Stimulated activated CD4-positive, alpha-beta T cell treated with anti-CD3 and anti-CD28 coated beads, Interleukin-4, amount 100 ng/mL, for 4 hours (primary cell): ENCODE measurements around the gene ZNF143.
"Not testable (repeated sequence)": the region's sequence is repeated elsewhere in the genome, so short reads cannot be mapped to it uniquely, and the experiment has no call there.

Experiments
- DNase-seq, 2 experiments: peaks; one replicate each; pipeline ENCODE4 v3.0.0-alpha.2; 2020

Gene ZNF143

GRCh38 chr11:9498457-9499078 lies 37.8 kb downstream of the ZNF143 start:
- DNase-seq, result no peak

- DNase-seq, result peak; percentile 55 to 69
Observed at GRCh38 chr11:9506489-9507276, 45.9 kb downstream of the ZNF143 start.

DNA sequence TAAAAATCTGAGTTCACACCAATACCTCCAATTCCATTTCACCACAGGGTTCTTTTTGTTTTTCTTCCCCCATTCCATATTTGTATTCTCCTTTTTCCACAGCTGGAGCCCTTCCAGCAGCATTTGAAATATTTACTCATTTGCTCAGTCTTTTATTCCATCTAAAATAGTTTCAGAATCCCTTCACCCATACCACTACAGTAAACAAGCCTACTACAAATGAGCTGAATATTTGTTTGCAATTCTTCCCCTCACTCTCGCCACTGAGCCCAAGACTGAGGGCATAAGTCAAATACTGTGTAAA lies 46.4 kb downstream of the ZNF143 start:
- no peak for DNase-seq

DNA sequence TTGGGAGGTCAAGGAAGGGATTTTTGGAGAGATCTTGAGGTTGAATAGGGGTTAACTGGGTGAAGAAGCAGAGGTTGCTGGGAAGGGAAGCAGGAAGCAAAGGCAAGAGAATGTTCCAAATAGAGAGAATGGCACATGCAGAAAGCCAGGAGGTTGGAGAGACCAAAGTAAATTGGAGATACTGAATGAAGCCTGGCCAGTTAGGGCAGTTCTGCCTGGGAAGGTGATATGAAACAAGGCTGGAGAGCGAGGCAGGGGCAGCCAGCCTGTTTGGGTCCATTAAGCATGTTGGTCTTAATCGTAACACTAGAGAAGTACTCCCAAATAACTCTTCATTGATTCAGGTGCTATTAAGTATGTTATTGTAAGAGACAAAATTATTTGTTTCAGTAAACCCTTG lies 48.2 kb downstream of the ZNF143 start:
- no peak for DNase-seq

DNA sequence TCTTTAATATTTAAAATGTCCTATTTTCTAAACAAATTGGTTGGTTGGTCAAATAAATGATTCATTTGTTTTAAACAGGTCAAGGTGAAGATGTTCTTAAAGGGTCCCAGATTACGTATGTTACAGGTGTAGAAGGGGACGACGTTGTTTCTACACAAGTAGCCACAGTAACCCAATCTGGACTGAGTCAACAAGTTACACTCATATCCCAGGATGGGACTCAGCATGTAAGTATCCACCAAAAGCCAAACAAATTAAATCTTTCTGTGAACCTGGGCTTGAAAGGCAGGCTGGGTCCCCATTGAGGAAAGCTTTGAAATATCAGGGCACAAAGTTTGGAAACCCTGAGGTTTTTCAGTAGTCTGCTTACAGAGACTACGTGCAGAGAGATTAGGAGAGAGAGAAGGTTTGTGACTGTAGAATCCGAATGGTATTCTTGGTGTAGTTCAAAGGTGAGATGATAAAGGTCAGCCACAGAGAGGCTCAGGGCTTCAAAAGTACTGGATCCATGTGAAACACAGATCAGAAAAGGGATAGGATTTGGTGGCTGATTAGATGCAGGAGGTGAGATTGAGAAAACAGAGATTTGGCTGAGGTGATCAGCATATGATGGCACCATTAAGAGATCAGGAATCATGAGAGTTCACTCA lies 51.7 kb downstream of the ZNF143 start:
- no peak for DNase-seq

GRCh38 chr11:9514576-9514975 lies 53.8 kb downstream of the ZNF143 start:
- not testable (repeated sequence) for DNase-seq

- DNase-seq, result no peak
Observed at GRCh38 chr11:9516113-9516512, 55.3 kb downstream of the ZNF143 start.

- no peak for DNase-seq
Observed at GRCh38 chr11:9518835-9519410, 58.1 kb downstream of the ZNF143 start.

- no peak for DNase-seq
Observed at GRCh38 chr11:9524001-9524400, 63.2 kb downstream of the ZNF143 start.

GRCh38 chr11:9525116-9525515 lies 64.3 kb downstream of the ZNF143 start:
- no peak for DNase-seq

GRCh38 chr11:9527481-9528135 lies 66.8 kb downstream of the ZNF143 start:
- no peak for DNase-seq

DNA sequence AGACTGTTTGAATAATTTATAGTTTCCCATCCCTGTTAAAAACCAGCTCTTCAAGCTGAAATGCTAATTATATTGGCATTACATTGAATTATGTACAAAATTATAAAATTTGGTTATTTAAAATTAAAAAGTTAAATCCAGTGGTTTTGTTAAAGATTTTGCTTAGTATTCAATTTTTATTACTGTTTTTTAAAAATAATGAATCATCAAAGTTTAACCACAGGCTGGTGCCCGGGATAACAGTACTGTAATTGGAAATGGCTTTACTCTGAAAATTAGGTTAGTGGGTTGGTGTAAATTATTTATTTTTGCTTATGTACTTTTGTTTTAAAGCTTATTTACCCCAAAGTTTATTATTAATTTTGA lies 67.3 kb downstream of the ZNF143 start:
- no peak for DNase-seq

DNA sequence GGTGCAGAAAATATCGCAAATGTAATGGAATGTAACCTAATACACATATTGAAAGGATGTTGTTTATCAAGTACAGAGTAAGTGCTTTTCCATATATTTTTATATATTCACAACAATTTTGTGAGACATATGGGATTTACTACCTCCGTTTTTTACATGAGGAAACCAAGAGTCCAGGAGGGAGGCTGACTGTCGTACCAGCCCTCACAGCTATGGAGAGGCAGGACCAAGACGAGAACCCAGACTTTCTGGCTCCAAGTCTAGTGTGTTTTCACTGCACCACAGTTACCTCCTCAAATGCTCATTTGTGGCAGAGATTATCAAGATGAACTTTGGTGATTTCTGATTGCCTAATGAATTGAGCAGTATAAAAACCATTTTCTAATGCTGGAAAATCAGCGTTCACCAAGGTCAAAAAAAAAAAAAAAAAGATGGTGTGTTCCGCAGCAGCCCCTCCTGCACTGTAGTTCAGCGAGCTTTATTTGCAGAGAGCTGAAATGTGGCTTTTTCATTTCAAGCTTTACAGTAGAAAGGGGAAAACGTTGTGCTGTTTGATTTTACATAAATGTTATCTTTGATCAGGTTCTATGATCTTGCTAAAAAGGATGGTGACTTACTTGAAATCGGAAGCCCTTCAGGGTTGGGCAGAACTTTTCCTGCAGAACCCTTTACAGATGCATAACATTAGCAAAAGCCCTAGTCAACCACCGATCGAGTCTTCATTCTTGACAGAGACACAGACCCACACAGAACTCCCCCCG lies 67.9 kb downstream of the ZNF143 start:
- no peak for DNase-seq

GRCh38 chr11:9529334-9529650 lies 68.5 kb downstream of the ZNF143 start:
- no peak for DNase-seq

GRCh38 chr11:9530020-9530621 lies 69.3 kb downstream of the ZNF143 start:
- DNase-seq, result no peak

DNA sequence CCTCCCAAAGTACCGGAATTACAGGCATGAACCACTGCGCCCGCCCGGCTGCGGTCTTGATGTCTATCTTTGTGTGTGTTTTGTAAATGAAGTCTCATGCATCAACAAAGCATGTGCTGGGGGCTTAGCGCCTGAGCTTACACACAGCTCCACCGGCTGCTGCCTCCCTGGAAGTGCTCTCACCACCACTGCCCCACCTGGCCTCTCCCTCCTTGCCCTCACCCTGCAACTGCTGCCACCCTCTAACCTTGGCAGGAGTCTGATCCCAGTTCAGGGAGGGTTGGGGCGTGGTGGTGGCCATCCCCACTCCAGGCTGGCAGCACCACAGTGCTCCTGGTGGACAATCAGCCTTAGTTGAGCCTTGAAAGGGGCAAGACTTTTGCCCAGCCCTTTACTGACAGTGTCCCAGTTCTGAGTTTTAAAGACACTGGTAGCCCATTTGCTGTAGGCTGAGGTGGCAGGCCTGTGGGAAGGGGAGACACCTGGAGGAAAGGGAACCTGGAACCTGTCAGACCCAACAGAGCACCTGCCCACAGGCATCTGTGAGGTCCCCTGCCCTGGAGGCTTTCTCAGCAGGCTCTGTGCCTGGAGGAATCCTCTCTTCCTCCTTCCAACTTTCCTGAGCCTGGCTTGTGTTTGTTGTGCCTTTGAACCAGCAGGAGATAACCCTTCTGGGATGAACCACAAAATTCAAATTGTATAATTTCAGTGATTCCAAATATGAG lies 70.3 kb downstream of the ZNF143 start:
- DNase-seq, result no peak

DNA sequence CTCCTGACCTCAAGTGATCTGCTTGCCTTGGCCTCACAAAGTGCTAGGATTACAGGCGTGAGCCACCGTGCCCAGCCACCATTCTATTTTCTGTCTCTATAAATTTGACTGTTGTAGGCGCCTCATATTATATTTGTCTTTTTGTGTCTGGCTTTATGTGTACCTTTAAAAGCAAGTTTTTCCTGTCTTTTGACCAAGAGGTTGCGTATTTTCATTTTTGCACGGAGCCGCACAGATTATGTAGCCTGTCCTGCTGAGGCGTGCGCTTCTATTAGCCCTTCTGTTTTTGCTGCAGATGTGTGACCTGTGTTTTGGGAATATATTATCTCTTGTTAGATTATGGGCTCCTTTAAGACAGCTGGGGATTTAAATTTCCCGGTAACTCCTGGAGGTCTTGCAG lies 72.2 kb downstream of the ZNF143 start:
- DNase-seq, result no peak

DNA sequence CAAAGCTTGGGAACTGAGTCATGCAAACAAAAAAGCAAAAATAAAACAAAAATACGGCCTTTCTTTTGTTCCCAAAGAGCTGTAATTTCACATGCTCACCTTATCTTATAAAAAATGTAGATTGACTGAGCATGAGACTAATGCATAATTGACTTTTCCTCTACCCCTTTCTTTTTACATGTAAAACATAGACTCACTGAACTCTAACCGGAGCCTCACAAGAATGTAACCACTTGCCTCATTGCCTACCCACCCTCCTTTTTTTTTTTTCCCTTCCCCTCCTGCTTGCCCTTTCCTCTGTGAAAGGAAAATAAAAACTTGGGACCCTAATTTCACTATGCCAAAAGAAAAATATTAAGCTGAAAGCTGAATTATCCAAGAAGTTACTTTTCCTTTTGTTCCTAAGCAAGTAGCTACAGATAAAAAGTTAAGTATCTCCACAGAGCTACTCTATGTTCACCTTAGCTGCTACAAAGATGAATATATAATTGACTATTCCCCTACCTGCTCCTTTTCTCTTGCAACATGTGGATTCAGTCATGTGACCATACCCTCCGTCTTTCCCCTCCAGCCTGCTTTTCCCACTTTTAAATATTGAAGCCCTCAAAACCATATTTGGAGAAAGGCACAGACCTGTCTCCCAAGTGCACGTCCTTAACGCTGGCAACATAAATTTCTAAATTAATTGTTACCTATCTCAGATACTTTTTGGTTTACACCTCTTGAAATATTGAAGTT lies 73.1 kb downstream of the ZNF143 start:
- no peak for DNase-seq

GRCh38 chr11:9535189-9535781 lies 74.5 kb downstream of the ZNF143 start:
- peak; percentile 62 to 88 for DNase-seq

GRCh38 chr11:9538548-9538947 lies 77.7 kb downstream of the ZNF143 start:
- no peak for DNase-seq

- DNase-seq, result not testable (repeated sequence)
Observed at GRCh38 chr11:9549216-9549615, 88.4 kb downstream of the ZNF143 start.
